HG03039 (cell line): ENCODE data around the gene SLC38A1.

Source experiments
- ATAC-seq: cut with Tn5 transposase; IDR thresholded peaks from one replicate; pipeline ENCODE4 v1.9.1; 2021; ENCODE audit warnings: mild to moderate bottlenecking, moderate library complexity; ENCODE audit not compliant: unreplicated experiment

SLC38A1 gene

DNA sequence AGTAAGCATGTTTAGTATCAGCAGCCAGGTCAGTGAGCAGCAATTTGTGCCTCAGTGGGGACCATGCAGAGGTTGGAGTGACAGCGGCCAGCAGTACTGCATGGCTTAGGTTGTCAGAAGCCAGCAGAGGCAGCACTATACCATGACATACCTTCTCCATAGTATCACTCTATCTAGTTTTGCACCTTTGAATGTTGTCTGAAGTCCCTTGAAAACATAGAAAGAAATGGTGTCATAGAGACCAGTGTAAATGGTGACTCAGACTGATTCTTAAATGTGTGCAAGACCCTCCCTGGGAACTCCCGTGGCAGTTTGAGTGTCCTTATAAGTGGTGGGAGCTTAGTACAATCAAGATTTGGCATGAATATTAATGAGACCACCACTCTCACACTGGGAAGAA is 124.4 kb downstream of the SLC38A1 start:
- no peak for ATAC-seq

DNA sequence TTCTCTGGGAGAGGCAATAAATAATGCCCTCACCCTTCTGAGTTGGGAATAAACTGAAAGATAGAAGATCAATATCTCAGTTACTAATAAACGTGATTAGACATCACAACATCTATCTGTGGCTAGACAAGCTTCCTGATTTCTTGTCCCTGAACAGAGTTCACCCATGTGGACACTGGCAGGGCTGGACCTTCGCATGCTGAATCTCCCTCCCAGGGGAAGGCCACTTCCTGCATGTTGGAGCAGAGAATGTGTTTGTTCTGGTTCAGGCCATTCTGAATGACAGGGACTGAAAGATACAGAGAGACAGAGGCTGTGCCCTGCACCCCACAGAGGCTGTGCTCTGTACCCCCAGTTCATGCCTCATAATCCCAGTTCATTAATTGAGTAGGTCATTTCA is 132.6 kb downstream of the SLC38A1 start:
- ATAC-seq, result no peak

DNA sequence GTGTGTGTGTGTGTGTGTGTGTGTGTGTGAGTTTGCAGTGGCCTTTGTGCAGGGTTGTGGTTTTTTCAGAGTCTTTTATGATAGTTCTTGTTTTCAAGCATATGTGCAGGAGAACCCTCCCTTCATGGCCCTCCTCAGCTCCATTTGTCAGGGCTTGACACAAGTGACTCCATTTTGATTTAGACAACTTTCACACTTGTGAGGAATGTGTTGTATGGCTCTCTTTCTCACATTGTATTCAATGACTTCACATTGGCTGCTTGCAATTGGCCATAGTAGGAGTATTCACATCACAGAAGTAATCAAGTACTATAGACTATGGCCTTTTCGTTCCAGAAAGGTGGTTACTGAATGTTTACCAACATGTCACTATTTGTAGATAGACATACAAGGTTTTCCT is 133.1 kb downstream of the SLC38A1 start:
- ATAC-seq, result no peak

DNA sequence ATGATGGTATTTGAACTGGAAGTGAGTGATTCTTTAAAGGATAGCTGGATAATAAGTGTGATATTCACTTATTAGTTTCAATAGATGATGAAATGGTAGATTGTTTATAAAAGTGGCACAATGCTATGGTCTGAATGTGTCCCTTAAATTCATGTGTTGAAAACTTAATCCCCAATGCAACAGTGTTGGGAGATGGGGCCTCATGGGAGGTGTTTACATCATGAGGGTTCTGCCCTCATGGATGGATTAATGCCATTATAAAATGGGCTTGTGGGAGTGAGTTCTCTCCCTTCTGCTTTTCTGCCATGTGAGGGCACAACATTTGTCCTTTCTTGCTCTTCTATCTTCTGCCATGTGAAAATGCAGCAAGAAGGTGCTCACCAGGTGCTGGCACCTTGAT is 134.0 kb downstream of the SLC38A1 start:
- no peak for ATAC-seq

DNA sequence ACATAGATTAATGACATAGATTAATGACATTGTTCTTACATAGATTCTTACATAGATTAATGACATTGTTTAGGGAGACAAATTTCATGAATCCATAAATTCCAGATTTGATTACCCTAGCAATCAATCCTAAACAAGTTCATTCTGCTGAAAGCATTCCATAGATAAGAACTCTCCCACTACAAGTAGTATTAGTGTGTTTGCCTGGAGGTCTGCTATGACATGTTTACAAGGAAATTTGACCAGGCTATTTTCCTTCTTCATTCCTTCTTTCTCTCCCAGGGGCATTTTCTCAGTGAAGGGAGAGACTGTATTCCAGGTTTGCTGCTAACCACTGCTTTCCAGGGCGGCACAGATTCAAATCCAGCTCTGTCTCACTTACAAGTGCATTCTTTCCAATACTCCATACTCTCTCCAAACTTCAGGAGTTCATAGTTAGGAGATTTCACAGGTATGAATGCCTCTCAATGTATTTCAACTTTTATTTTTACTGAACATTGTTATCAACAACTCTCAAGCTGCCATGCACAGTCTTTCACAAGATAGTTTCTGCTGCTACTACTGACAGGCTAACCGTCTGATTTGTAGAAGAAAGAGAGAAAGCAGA is 134.5 kb downstream of the SLC38A1 start:
- ATAC-seq, result no peak

DNA sequence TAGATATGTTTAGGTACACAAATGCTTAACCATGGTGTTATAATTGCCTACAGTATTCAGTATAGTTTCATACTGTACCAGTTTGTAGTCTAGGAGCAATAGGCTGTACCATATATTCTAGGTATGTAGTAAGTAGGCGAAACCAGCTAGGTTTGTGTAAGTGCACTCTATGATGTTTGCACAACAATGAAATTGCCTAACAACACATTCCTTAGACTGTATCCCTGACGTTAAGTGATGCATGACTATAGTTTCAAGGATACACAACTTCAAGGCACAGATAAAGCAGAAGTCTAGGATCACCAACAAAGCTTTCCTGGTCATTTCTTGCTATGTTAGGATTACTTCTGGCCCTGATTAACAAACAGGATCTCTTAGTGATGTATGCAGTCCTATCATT is 135.1 kb downstream of the SLC38A1 start:
- ATAC-seq, result no peak
